Psoas muscle (tissue), 8 donors: ENCODE data around the gene NOX5. TPM values are rescaled to one million over a fixed set of nuclear protein-coding genes. Genes with fewer than 3 reads are reported as not detected.
"Not testable (repeated sequence)": the region's sequence is repeated elsewhere in the genome, so short reads cannot be mapped to it uniquely, and the experiment has no call there.

Source experiments
- ATAC-seq, 4 donors: fragments of 200-7000 bp; cut with Tn5 transposase; one replicate each; pipeline ENCODE4 v1.9.1; 2020; ENCODE audit warnings: moderate library complexity in 3 of 4, mild to moderate bottlenecking in 2 of 4
- DNase-seq, 2 donors: peaks; one replicate each; pipeline ENCODE4 v3.0.0-alpha.2; 2020
- H3K27ac ChIP-seq: fragments of 200-600 bp; one replicate; pipeline ENCODE4 v1.8.0; 2022
- H3K27me3 ChIP-seq, 3 donors: fragments of 200-600 bp in 1 of 3; one replicate each; pipeline versions ENCODE4 v1.6.1 to v1.8.0; 2013 to 2022; ENCODE audit warnings: low read length in 2 of 3, mild to moderate bottlenecking in 2 of 3, moderate library complexity in 1 of 3; ENCODE audit not compliant: insufficient read depth in 3 of 3
- H3K36me3 ChIP-seq, 2 donors: fragments of 200-600 bp in 1 of 2; one replicate each; pipeline versions ENCODE4 v1.6.1 to v1.8.0; 2013 to 2022; ENCODE audit warnings: low read depth in 1 of 2, mild to moderate bottlenecking in 1 of 2, moderate library complexity in 1 of 2; ENCODE audit not compliant: insufficient read depth in 1 of 2
- H3K4me1 ChIP-seq: fragments of 200-600 bp; one replicate; pipeline ENCODE4 v1.8.0; 2022
- H3K4me3 ChIP-seq: fragments of 200-600 bp; one replicate; pipeline ENCODE4 v1.8.0; 2022; ENCODE audit warnings: mild to moderate bottlenecking
- H3K9me3 ChIP-seq: fragments of 200-600 bp; one replicate; pipeline ENCODE4 v1.8.0; 2022
- CTCF ChIP-seq: fragments of 200-600 bp; IDR thresholded peaks from one replicate; pipeline ENCODE4 v1.8.0; 2022; ENCODE audit warnings: antibody characterized with exemption
- WGBS, 3 donors: extraction: QIAGEN DNeasy Blood & Tissue Kit; methylation state at CpG; one replicate each; pipeline versions ENCODE4 v1.1.6 to v1.1.7; 2013; 5-methylcytosine and 5-hydroxymethylcytosine counted together
- intact Hi-C, 2 donors: fragments of 100-400 bp; cut with DNase I; formaldehyde crosslinking; loops; one replicate each; pipeline versions ENCODE4 v1.11.0 to v1.14.2; 2022
- polyA plus RNA-seq, 3 donors: library from polyadenylated mRNA; stranded (reverse); fragments of 200-250 nt; gene quantifications; one replicate each; pipeline ENCODE4 v1.2.3, GENCODE V29; 2013
- total RNA-seq, 4 donors: library from RNA; stranded (reverse); fragmentation: NEBNext Ultra II Directional in 2 of 4; extraction: Animal tissue kit (Norgen Biotek cat#: 25700) in 2 of 4; gene quantifications; one replicate each; pipeline versions ENCODE4 v1.2.1 to v1.2.4, GENCODE V29; 2021 to 2023
- donor health status: healthy with polysubstance abuse.
- donor health status: DM: no; HTN: no; CAD: no; lungs with moderate emphysema.
- donor health status: Bipolar disorder and iron deficiency.
- donor health status: healthy.
- donor health status: DM: yes; HTN: yes; CAD: no.
- donor health status: DM: no; HTN: no; CAD: no.
- donor health status: DM: no; HTN: no; CAD: no.
- donor health status: DM: yes; HTN: yes; CAD: no.

The NOX5 gene
- total and polyA plus RNA-seq, 7 donors = 0.03 to 0.13 (median 0.04) TPM; not detected in 3

- WGBS, 3 donors = 27 to 33% (median 31%) methylated on average over 4 of the region's 4 CpGs
Observed at GRCh38 chr15:68972201-68973065, 42.1 kb upstream of the NOX5 start.

GRCh38 chr15:68975651-68976160, 38.8 kb upstream of the NOX5 start:
- H3K36me3 ChIP-seq, H3K4me3 ChIP-seq, H3K9me3 ChIP-seq, DNase-seq, intact Hi-C loops, H3K27me3 ChIP-seq, ATAC-seq, H3K4me1 ChIP-seq, H3K27ac ChIP-seq: not testable (repeated sequence)
- WGBS, 3 donors = 96 to 97% (median 97%) methylated on average over 24 to 26 of the region's 26 CpGs

More at GRCh38 chr15:68972201-68973065, 42.1 kb upstream of the NOX5 start:
- Histone ChIP-seq H3K36me3 (no peaks in the 10 kb centered on the region), H3K4me3 (no peak overlapping the region), H3K4me1 (no peaks in the 10 kb centered on the region), H3K9me3 (peaks cover 12% of the 10 kb centered on the region), H3K27ac (no peak overlapping the region), H3K27me3 (peaks cover 0 to 1% (median 0%) of the 10 kb centered on the region in 3 donors)
- TF ChIP-seq CTCF = no peak
- DNase-seq (no peak), ATAC-seq (no peak)
- intact Hi-C loops = no loop called here

GRCh38 chr15:68977426-68977825, 37.1 kb upstream of the NOX5 start:
- H3K4me1 ChIP-seq, intact Hi-C loops, ATAC-seq, H3K9me3 ChIP-seq, H3K27me3 ChIP-seq, H3K4me3 ChIP-seq, DNase-seq, H3K36me3 ChIP-seq, H3K27ac ChIP-seq: not testable (repeated sequence)
- WGBS, 3 donors = 91 to 93% (median 92%) methylated on average over 10 of the region's 10 CpGs

- intact Hi-C loops = no loop called here
- no peak overlapping the region for H3K4me3 ChIP-seq
- TF ChIP-seq CTCF = no peak
- no peak for DNase-seq
- no peak for ATAC-seq
- WGBS, 3 donors = 72 to 77% (median 73%) methylated on average over 3 of the region's 3 CpGs
- no peaks in the 10 kb centered on the region for H3K4me1 ChIP-seq
- H3K27ac ChIP-seq = no peak overlapping the region
- H3K9me3 ChIP-seq = no peaks in the 10 kb centered on the region
- H3K27me3 ChIP-seq = peaks cover 0 to 7% (median 3%) of the 10 kb centered on the region in 3 donors
- no peaks in the 10 kb centered on the region for H3K36me3 ChIP-seq
Observed at GRCh38 chr15:68979006-68979405, 35.5 kb upstream of the NOX5 start.

- ATAC-seq = no peak
- H3K4me3 ChIP-seq = no peak overlapping the region
- peaks cover 0 to 7% (median 3%) of the 10 kb centered on the region in 3 donors for H3K27me3 ChIP-seq
- H3K36me3 ChIP-seq = no peaks in the 10 kb centered on the region
- DNase-seq = no peak
- no peak overlapping the region for H3K27ac ChIP-seq
- no peaks in the 10 kb centered on the region for H3K4me1 ChIP-seq
- no peak for TF ChIP-seq CTCF
- intact Hi-C loops = no loop called here
- 77 to 94% (median 83%) methylated on average over 1 of the region's 1 CpG for WGBS, 3 donors
- H3K9me3 ChIP-seq = no peaks in the 10 kb centered on the region
Observed at GRCh38 chr15:68979816-68980215, 34.7 kb upstream of the NOX5 start.
